GM23338 (cell line): ENCODE measurements around the gene HLA-DOA. TPM values are rescaled to one million over a fixed set of nuclear protein-coding genes. Genes with fewer than 3 reads are reported as not detected.

Experiments
- ATAC-seq: fragments of 200-7000 bp; cut with Tn5 transposase; 3 replicates; pipeline ENCODE4 v1.9.1; 2020
- DNase-seq: peaks from one replicate; pipeline ENCODE4 v3.0.0-alpha.2; 2015; ENCODE audit warnings: low spot score
- H2AFZ ChIP-seq: fragments of 200-600 bp; sonication (generic); 2 replicates; pipeline ENCODE4 v1.8.0; 2016; ENCODE audit warnings: antibody characterized with exemption, mild to moderate bottlenecking, moderate library complexity
- H3F3A ChIP-seq: fragments of 200-600 bp; sonication (generic); replicated peaks from 2 replicates; pipeline ENCODE4 v1.8.0; 2017; ENCODE audit warnings: antibody characterized with exemption, mixed run types, low read depth
- H3K27ac ChIP-seq: fragments of 200-600 bp; sonication (generic); 2 replicates; pipeline ENCODE4 v1.6.1; 2016; ENCODE audit warnings: low read depth
- H3K27me3 ChIP-seq: fragments of 200-600 bp; sonication (generic); 2 replicates; pipeline ENCODE4 v1.8.0; 2016; ENCODE audit warnings: mild to moderate bottlenecking, mixed run types, moderate library complexity; ENCODE audit not compliant: insufficient read depth
- H3K36me3 ChIP-seq: fragments of 200-600 bp; sonication (generic); 2 replicates; pipeline ENCODE4 v1.8.0; 2016; ENCODE audit warnings: mild to moderate bottlenecking; ENCODE audit not compliant: insufficient read depth
- H3K4me1 ChIP-seq: fragments of 200-600 bp; sonication (generic); 2 replicates; pipeline ENCODE4 v1.8.0; 2016; ENCODE audit warnings: mild to moderate bottlenecking, moderate library complexity; ENCODE audit not compliant: insufficient read depth
- H3K4me2 ChIP-seq: fragments of 200-600 bp; sonication (generic); 2 replicates; pipeline ENCODE4 v1.7.1; 2017; ENCODE audit warnings: mixed run types
- H3K4me3 ChIP-seq: fragments of 200-600 bp; sonication (generic); 2 replicates; pipeline ENCODE4 v1.6.1; 2016; ENCODE audit warnings: mixed run types
- H3K79me2 ChIP-seq: fragments of 200-600 bp; sonication (generic); replicated peaks from 2 replicates; pipeline ENCODE4 v1.8.0; 2017; ENCODE audit warnings: mild to moderate bottlenecking; ENCODE audit not compliant: insufficient read depth
- H3K9me2 ChIP-seq: fragments of 200-600 bp; sonication (generic); 2 replicates; pipeline ENCODE4 v1.8.0; 2017; ENCODE audit not compliant: insufficient read depth
- H4K20me1 ChIP-seq: fragments of 200-600 bp; sonication (generic); replicated peaks from 2 replicates; pipeline ENCODE4 v1.8.0; 2017; ENCODE audit warnings: mild to moderate bottlenecking; ENCODE audit not compliant: insufficient read depth
- H3K27ac Mint-ChIP-seq: 2 replicates; pipeline ENCODE4 v1.8.0; 2020; ENCODE audit warnings: inconsistent platforms, mild to moderate bottlenecking, moderate library complexity, mixed read lengths
- H3K27me3 Mint-ChIP-seq: 3 replicates; pipeline ENCODE4 v1.8.0; 2022; ENCODE audit warnings: low read depth, mild to moderate bottlenecking, moderate library complexity, mixed read lengths, inconsistent platforms; ENCODE audit not compliant: insufficient read depth, poor library complexity
- H3K36me3 Mint-ChIP-seq: 3 replicates; pipeline ENCODE4 v1.8.0; 2021; ENCODE audit warnings: low read depth, mild to moderate bottlenecking, inconsistent platforms, moderate library complexity, mixed read lengths
- H3K4me1 Mint-ChIP-seq: 3 replicates; pipeline ENCODE4 v1.8.0; 2020; ENCODE audit warnings: mild to moderate bottlenecking, inconsistent platforms, mixed read lengths
- H3K4me3 Mint-ChIP-seq: 3 replicates; pipeline ENCODE4 v1.8.0; 2021; ENCODE audit warnings: moderate library complexity, mild to moderate bottlenecking, inconsistent platforms, mixed read lengths
- H3K9me3 Mint-ChIP-seq: 3 replicates; pipeline ENCODE4 v1.8.0; 2020; ENCODE audit warnings: moderate library complexity, mild to moderate bottlenecking, inconsistent platforms, mixed read lengths
- CREB1 ChIP-seq: fragments of 250-450 bp; sonication (Bioruptor Pico); IDR thresholded peaks from 2 replicates; pipeline ENCODE4 v1.5.0; 2020; ENCODE audit warnings: low read depth, mild to moderate bottlenecking, moderate library complexity
- CTCF ChIP-seq, 2 experiments: fragments of 200-600 bp in 1 of 2; sonication (generic) in 1 of 2; conservative IDR thresholded peaks; 2 replicates each; pipeline versions ENCODE4 v1.5.1 to v1.6.1; 2016 to 2017; ENCODE audit warnings: antibody characterized with exemption in 2 of 2, low read depth in 2 of 2, mild to moderate bottlenecking in 2 of 2, moderate library complexity in 1 of 2
- ETS1 ChIP-seq: IDR thresholded peaks from 2 replicates; pipeline ENCODE4 v1.6.1; 2016; ENCODE audit warnings: antibody characterized with exemption
- EZH2 ChIP-seq: fragments of 200-600 bp; sonication (generic); IDR thresholded peaks from one replicate; pipeline ENCODE4 v1.8.0; 2017; ENCODE audit warnings: antibody characterized with exemption, mild to moderate bottlenecking, low read depth; ENCODE audit not compliant: unreplicated experiment
- EZH2phosphoT487 ChIP-seq: fragments of 200-600 bp; sonication (generic); IDR thresholded peaks from one replicate; pipeline ENCODE4 v1.8.1; 2018; ENCODE audit warnings: antibody characterized with exemption; ENCODE audit not compliant: unreplicated experiment
- JUNB ChIP-seq: IDR thresholded peaks from one replicate; pipeline ENCODE4 v1.6.1; 2016; ENCODE audit warnings: antibody characterized with exemption; ENCODE audit not compliant: unreplicated experiment
- NANOG ChIP-seq: IDR thresholded peaks from 2 replicates; pipeline ENCODE4 v1.6.1; 2016; ENCODE audit warnings: antibody characterized with exemption, borderline replicate concordance
- POLR2AphosphoS5 ChIP-seq: IDR thresholded peaks from 2 replicates; pipeline ENCODE4 v1.6.1; 2016; ENCODE audit warnings: antibody characterized with exemption, low read depth
- STAT1 ChIP-seq: IDR thresholded peaks from one replicate; pipeline ENCODE4 v1.6.1; 2016; ENCODE audit warnings: antibody characterized with exemption; ENCODE audit not compliant: unreplicated experiment
- ZNF331 ChIP-seq: fragments of 250-450 bp; sonication (Bioruptor Pico); IDR thresholded peaks from 2 replicates; pipeline ENCODE4 v1.5.0; 2020; ENCODE audit warnings: low read depth, mild to moderate bottlenecking, moderate library complexity
- ZNF462 ChIP-seq: fragments of 250-450 bp; sonication (Bioruptor Pico); IDR thresholded peaks from 2 replicates; pipeline ENCODE4 v1.5.0; 2020; ENCODE audit warnings: mild to moderate bottlenecking, moderate library complexity
- polyA plus RNA-seq: library from polyadenylated mRNA; unstranded; fragments of >200 nt; fragmentation: Nextera tagmentation; extraction: Ambion mirVana; gene quantifications from 2 replicates; pipeline ENCODE4 v1.2.1, GENCODE V29; 2016
- total RNA-seq: library from RNA; depleted of rRNA; stranded (reverse); fragments of >200 nt; shearing (Covaris generic); gene quantifications from 2 replicates; pipeline ENCODE4 v1.2.3, GENCODE V29; 2014

HLA-DOA gene
- total and polyA plus RNA-seq, 2 experiments from 2014 or later: 4.8 to 30.5 TPM

- H4K20me1 ChIP-seq: no peaks in the 10 kb centered on the region; the same call in 1 of the 2 replicates
- H3K4me1 Mint-ChIP-seq: peaks cover 4% of the 10 kb centered on the region; the same call in 2 of the 3 replicates
- no peaks in the 10 kb centered on the region for H3K27me3 ChIP-seq
- TF ChIP-seq NANOG (no peak), ETS1 (no peak), ZNF462 (CRISPR knock-in tag) (no peak), ZNF331 (no peak), EZH2 (no peak), CTCF (conservative IDR thresholded peaks at IDR 0.05; ENCODE audit: low read depth in 2 of 2) (no peak), CREB1 (no peak), POLR2AphosphoS5 (no peak), JUNB (no peak), STAT1 (no peak), EZH2phosphoT487 (no peak)
- H3K27ac Mint-ChIP-seq: no peak overlapping the region
- no peak overlapping the region for H2AFZ ChIP-seq
- no peak overlapping the region for H3K4me2 ChIP-seq
- H3K36me3 ChIP-seq: no peaks in the 10 kb centered on the region
- no peak overlapping the region for H3K27ac ChIP-seq
- ATAC-seq (no peak), DNase-seq (no peak)
- H3K4me3 Mint-ChIP-seq: no peak overlapping the region
- H3K4me3 ChIP-seq: no peak overlapping the region
- H3F3A ChIP-seq: no peaks in the 10 kb centered on the region
- H3K4me1 ChIP-seq: no peaks in the 10 kb centered on the region
- peaks cover 2% of the 10 kb centered on the region for H3K27me3 Mint-ChIP-seq
- H3K36me3 Mint-ChIP-seq: no peaks in the 10 kb centered on the region
- no peaks in the 10 kb centered on the region for H3K9me3 Mint-ChIP-seq
- no peaks in the 10 kb centered on the region for H3K79me2 ChIP-seq
- no peaks in the 10 kb centered on the region for H3K9me2 ChIP-seq
Measured at GRCh38 chr6:32995448-32995847, 13.9 kb downstream of the HLA-DOA start.
